Upper lobe of left lung (tissue), 4 donors: Measurements from ENCODE around the gene SNRNP35.

Experiments
- POLR2A ChIP-seq, 4 donors: fragments of 450-650 bp; IDR thresholded peaks; one replicate each; pipeline ENCODE4 v1.5.1; 2016 to 2017; ENCODE audit warnings: antibody characterized with exemption in 4 of 4, mild to moderate bottlenecking in 2 of 4
- TF ChIP-seq, protein P1 (sequence below), 6 experiments: fragments of 450-650 bp in 4 of 6; fragments of 200-600 bp in 2 of 6; sonication (generic) in 2 of 6; IDR thresholded peaks; one replicate each; pipeline ENCODE4 v1.5.1; 2016 to 2019; ENCODE audit warnings: antibody characterized with exemption in 6 of 6

DNA sequence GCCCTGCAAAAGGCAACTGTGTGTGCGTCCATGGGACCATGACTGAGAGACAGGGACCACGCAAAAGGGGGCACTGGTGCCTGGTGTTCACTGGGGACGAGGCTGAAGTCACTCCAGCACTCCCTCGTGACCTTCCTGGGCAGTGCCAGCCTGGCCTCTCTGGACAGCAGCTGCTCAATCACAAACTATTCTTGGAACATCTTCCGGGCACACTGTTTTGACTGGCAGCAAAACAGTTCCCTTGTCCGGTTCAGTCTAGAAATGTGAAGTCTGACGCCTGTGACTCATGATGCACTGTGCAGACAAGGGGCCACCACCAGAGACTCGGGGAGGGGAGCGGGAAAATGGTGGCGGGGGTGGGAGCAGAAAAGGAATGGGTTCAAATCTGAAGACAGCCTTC is 20.8 kb downstream of the SNRNP35 start:
- TF ChIP-seq POLR2A (IDR thresholded peaks at IDR 0.05), result no peak
- TF ChIP-seq, protein P1, sequence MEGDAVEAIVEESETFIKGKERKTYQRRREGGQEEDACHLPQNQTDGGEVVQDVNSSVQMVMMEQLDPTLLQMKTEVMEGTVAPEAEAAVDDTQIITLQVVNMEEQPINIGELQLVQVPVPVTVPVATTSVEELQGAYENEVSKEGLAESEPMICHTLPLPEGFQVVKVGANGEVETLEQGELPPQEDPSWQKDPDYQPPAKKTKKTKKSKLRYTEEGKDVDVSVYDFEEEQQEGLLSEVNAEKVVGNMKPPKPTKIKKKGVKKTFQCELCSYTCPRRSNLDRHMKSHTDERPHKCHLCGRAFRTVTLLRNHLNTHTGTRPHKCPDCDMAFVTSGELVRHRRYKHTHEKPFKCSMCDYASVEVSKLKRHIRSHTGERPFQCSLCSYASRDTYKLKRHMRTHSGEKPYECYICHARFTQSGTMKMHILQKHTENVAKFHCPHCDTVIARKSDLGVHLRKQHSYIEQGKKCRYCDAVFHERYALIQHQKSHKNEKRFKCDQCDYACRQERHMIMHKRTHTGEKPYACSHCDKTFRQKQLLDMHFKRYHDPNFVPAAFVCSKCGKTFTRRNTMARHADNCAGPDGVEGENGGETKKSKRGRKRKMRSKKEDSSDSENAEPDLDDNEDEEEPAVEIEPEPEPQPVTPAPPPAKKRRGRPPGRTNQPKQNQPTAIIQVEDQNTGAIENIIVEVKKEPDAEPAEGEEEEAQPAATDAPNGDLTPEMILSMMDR (IDR thresholded peaks at IDR 0.05), result no peak
